Activated T-helper 2 cell treated with anti-CD3 and anti-CD28 coated beads, Interferon-gamma antibody, Interleukin-2, Interleukin-4, amounts not matched to agents 10 μg/mL and 5 μg/mL and 100 μg/mL, durations not matched to agents 14 hours and 24 hours and 36 hours (primary cell): ENCODE data around the gene ATP4B. TPM values are rescaled to one million over a fixed set of nuclear protein-coding genes. Genes with fewer than 3 reads are reported as not detected.

Experiments used
- DNase-seq: peaks from one replicate; pipeline ENCODE4 v3.0.0; 2021; ENCODE audit warnings: low spot score
- H3K27ac Mint-ChIP-seq: one replicate; pipeline ENCODE4 v1.8.0; 2021; ENCODE audit warnings: mixed read lengths
- H3K27me3 Mint-ChIP-seq: one replicate; pipeline ENCODE4 v1.8.0; 2021; ENCODE audit warnings: low read depth, mixed read lengths
- H3K36me3 Mint-ChIP-seq: one replicate; pipeline ENCODE4 v1.8.0; 2021; ENCODE audit warnings: low read depth, mixed read lengths
- H3K4me1 Mint-ChIP-seq: one replicate; pipeline ENCODE4 v1.8.0; 2021; ENCODE audit warnings: low read depth, mixed read lengths
- H3K4me3 Mint-ChIP-seq: one replicate; pipeline ENCODE4 v1.8.0; 2021; ENCODE audit warnings: low read depth, mild to moderate bottlenecking, moderate library complexity, mixed read lengths
- H3K9me3 Mint-ChIP-seq: one replicate; pipeline ENCODE4 v1.8.0; 2021; ENCODE audit warnings: mixed read lengths
- intact Hi-C: fragments of 100-400 bp; cut with micrococcal nuclease; formaldehyde crosslinking; loops from one replicate; pipeline ENCODE4 v1.15.1; 2023
- total RNA-seq: library from RNA; stranded (reverse); gene quantifications from 2 replicates; pipeline ENCODE4 v1.2.3, GENCODE V29; 2022

The ATP4B gene
- total RNA-seq, 1 donor from 2014 or later: not detected

GRCh38 chr13:113665597-113666328 lies 7.8 kb upstream of the ATP4B start:
- no peak for DNase-seq
- H3K9me3 Mint-ChIP-seq: peaks cover 12% of the 10 kb centered on the region
- no peaks in the 10 kb centered on the region for H3K27me3 Mint-ChIP-seq
- H3K36me3 Mint-ChIP-seq: no peaks in the 10 kb centered on the region
- H3K27ac Mint-ChIP-seq: no peak overlapping the region
- H3K4me3 Mint-ChIP-seq: no peak overlapping the region
- no peaks in the 10 kb centered on the region for H3K4me1 Mint-ChIP-seq
- intact Hi-C loops: no loop called here

GRCh38 chr13:113664751-113665596 lies 7.0 kb upstream of the ATP4B start:
- H3K4me3 Mint-ChIP-seq: no peak overlapping the region
- peaks cover 15% of the 10 kb centered on the region for H3K9me3 Mint-ChIP-seq
- H3K4me1 Mint-ChIP-seq: no peaks in the 10 kb centered on the region
- H3K27me3 Mint-ChIP-seq: no peaks in the 10 kb centered on the region
- H3K36me3 Mint-ChIP-seq: no peaks in the 10 kb centered on the region
- intact Hi-C loops: no loop called here
- no peak for DNase-seq
- H3K27ac Mint-ChIP-seq: no peak overlapping the region

- H3K4me1 Mint-ChIP-seq: no peaks in the 10 kb centered on the region
- DNase-seq: no peak
- intact Hi-C loops: no loop called here
- H3K36me3 Mint-ChIP-seq: no peaks in the 10 kb centered on the region
- H3K27ac Mint-ChIP-seq: no peak overlapping the region
- H3K9me3 Mint-ChIP-seq: peaks cover 15% of the 10 kb centered on the region
- no peak overlapping the region for H3K4me3 Mint-ChIP-seq
- H3K27me3 Mint-ChIP-seq: no peaks in the 10 kb centered on the region
These were observed 5.9 kb upstream of the ATP4B start for GRCh38 chr13:113663934-113664333.

DNA sequence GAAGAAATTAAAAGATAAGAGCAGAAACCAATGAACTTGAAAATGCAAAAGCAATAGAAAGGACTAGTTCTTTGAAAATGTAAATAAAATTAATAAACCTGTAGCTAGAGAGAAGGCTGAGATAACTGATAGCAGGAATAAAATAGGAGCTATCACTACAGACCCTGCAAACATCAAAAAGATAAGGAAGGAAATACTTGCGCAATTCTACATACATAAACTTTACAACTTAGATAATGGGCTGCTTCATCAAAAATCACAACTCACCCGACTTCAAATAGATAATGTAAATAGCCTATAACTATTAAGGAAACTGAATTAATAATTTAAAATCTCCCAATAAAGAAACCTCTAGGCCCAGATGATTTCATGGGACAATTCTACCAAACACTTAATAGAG lies 3.5 kb upstream of the ATP4B start:
- Mint-ChIP-seq H3K27ac (no peak overlapping the region), H3K27me3 (no peaks in the 10 kb centered on the region), H3K9me3 (peaks cover 15% of the 10 kb centered on the region), H3K4me1 (no peaks in the 10 kb centered on the region), H3K4me3 (no peak overlapping the region), H3K36me3 (no peaks in the 10 kb centered on the region)
- DNase-seq: no peak
- intact Hi-C loops: no loop called here

DNA sequence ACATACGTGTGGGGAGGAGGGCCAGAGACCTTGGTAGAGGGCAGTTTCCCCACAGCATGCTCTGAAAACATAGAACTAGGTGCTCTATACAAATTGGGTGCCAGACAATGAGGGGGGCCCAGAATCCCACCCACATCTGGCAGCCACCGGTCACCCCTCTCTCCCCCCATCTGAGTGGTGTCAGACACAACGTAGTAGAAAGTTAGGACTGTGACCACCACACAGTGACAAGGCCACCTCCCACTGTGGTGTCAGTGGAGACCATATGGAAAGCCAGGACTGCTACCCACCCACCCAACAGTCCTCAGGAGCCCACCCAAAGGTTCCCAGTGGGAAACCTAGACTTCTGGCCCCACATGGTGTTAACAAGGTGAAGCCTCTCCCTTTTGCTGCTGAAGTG lies 2.1 kb upstream of the ATP4B start:
- DNase-seq: no peak

DNA sequence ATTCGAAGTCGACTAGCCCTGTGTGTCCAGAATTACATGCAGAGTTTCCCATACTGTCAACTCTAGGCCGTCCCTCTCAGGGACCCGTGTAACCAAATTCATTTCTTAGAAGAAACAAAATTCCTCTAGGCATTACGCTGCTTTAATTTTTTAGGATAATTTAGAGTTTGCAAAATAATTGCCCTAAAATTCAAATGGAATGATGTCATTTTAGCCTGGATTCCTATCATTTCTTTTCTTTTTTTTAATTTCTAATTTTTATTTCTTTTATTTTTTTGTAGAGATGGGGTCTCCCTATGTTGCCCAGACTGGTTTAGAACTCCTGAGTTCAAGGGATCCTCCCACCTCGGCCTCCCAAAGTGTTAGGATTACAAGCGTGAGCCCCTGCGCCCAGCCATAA lies 1.3 kb upstream of the ATP4B start:
- intact Hi-C loops: no loop called here
- Mint-ChIP-seq H3K36me3 (no peaks in the 10 kb centered on the region), H3K9me3 (peaks cover 15% of the 10 kb centered on the region), H3K4me3 (no peak overlapping the region), H3K4me1 (no peaks in the 10 kb centered on the region), H3K27me3 (no peaks in the 10 kb centered on the region), H3K27ac (no peak overlapping the region)
- DNase-seq: no peak

More for the DNA sequence above, 2.1 kb upstream of the ATP4B start:
- Mint-ChIP-seq H3K9me3 (peaks cover 15% of the 10 kb centered on the region), H3K4me1 (no peaks in the 10 kb centered on the region), H3K36me3 (no peaks in the 10 kb centered on the region), H3K27ac (no peak overlapping the region), H3K4me3 (no peak overlapping the region), H3K27me3 (no peaks in the 10 kb centered on the region)
- intact Hi-C loops: no loop called here

- Mint-ChIP-seq H3K9me3 (peaks cover 15% of the 10 kb centered on the region), H3K27me3 (no peaks in the 10 kb centered on the region), H3K4me3 (no peak overlapping the region), H3K36me3 (no peaks in the 10 kb centered on the region), H3K4me1 (peaks cover under 1% of the 10 kb centered on the region), H3K27ac (no peak overlapping the region)
- intact Hi-C loops: no loop called here
- no peak for DNase-seq
These were observed 838 bp upstream of the ATP4B start for GRCh38 chr13:113658836-113659235.

- Mint-ChIP-seq H3K9me3 (peaks cover 15% of the 10 kb centered on the region), H3K4me1 (peaks cover 2% of the 10 kb centered on the region), H3K4me3 (no peak overlapping the region), H3K36me3 (no peaks in the 10 kb centered on the region), H3K27ac (no peak overlapping the region), H3K27me3 (no peaks in the 10 kb centered on the region)
- no peak for DNase-seq
- intact Hi-C loops: no loop called here
These were observed 947 bp downstream of the ATP4B start for GRCh38 chr13:113656831-113657671.

DNA sequence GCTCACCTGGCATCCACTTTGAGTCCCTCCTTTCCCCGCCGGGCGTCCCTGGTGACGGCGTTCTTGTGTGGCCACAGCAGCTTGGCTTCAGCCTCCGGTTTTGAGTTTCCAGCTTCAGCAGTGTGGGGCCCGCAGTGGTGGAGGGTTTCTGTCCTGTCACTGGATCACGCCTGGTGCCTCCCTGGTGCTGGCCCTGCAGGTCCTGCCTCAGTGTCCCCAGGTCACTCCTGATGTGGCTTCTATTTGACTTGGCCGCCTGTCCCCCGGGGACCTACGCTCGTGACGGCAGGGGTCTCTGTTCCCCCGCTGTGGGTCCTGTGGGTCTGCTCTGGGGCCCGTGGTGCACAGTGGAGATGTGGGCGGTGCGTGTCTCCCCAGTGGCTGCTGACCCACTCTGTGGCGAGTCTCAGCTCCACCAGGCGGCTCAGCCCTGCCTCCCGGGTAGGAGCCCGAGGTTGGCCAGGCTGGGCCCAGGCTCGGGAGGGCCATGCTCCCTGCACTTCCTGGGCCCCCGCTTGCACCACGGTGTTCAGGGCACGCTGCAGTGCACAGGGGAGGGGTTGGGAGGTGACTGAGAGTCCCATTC lies 1.9 kb downstream of the ATP4B start:
- H3K27ac Mint-ChIP-seq: no peak overlapping the region
- intact Hi-C loops: no loop called here
- DNase-seq: no peak
- H3K27me3 Mint-ChIP-seq: no peaks in the 10 kb centered on the region
- peaks cover 2% of the 10 kb centered on the region for H3K4me1 Mint-ChIP-seq
- H3K4me3 Mint-ChIP-seq: no peak overlapping the region
- peaks cover 6% of the 10 kb centered on the region for H3K9me3 Mint-ChIP-seq
- no peaks in the 10 kb centered on the region for H3K36me3 Mint-ChIP-seq

DNA sequence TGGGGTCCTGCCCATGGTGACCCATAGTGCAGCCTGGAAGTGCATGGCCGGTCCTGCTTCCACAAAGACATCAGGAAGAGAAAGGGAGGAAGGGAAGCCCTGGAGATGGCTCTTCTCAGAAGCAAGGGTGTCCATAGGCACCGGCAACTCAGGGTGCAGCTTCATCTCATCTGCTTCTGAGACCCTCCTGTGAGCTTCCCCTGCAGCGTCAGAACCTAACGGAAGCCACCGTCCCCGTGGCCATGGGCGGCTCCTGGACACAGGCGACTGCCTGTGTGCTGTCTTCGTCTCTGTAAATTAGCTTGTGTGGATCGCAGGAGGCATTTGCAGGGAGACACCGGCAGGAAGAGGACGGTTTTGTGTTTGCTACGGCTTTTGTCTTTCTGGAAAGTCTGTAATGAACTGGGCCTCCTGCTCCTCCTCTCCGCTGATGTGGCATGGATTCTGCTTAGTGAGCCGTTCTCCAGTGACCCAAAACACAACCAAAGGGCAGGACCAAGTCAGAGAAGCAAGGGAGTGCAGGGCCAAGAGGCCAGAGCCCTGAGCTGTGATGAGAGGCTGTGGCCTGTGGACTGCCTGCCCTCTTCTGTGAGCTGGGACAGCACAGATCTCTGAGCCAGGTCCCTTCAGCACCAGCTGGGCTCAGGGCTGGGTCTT lies 2.5 kb downstream of the ATP4B start:
- no peak for DNase-seq
- H3K36me3 Mint-ChIP-seq: no peaks in the 10 kb centered on the region
- H3K27ac Mint-ChIP-seq: no peak overlapping the region
- no peaks in the 10 kb centered on the region for H3K27me3 Mint-ChIP-seq
- no peaks in the 10 kb centered on the region for H3K9me3 Mint-ChIP-seq
- H3K4me3 Mint-ChIP-seq: no peak overlapping the region
- intact Hi-C loops: no loop called here
- peaks cover 2% of the 10 kb centered on the region for H3K4me1 Mint-ChIP-seq

DNA sequence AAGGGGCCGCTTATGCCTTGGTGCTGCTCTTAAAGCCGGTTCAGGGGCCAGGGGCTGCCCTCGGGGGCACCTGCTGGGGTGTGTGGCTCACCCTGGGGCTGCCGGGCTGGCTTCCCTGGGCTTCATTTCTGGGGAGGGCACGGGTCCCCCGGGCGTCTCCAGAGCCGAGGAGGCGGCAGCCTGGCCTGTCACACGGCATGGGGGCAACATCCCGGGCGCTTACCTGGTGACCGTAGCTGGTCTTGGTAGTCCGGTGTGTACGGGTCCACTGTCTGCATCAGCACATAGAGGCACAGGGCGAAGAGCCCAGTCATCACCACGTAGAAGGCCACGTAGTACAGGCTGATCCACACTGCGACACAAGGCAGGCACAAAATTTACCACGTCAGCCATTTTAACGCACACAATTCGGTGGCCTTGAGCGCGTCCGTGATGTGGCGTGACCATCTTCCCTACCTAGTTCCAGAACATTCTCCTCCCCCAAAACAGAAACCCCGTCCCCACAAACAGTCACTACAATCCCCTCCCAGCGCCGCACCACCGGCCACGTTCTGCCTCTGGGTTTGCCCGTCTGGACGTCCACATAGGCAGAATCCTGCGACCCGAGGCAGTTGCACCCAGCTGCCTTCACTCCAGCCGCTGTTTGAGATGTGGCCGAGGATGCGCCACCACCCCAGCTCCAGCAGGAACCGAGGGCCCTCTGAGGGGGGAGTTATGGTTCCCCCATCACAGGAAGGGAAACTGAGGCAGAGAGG lies 3.2 kb downstream of the ATP4B start:
- DNase-seq: no peak
- no peak overlapping the region for H3K4me3 Mint-ChIP-seq
- H3K4me1 Mint-ChIP-seq: peaks cover 2% of the 10 kb centered on the region
- no peaks in the 10 kb centered on the region for H3K27me3 Mint-ChIP-seq
- intact Hi-C loops: no loop called here
- no peaks in the 10 kb centered on the region for H3K36me3 Mint-ChIP-seq
- no peak overlapping the region for H3K27ac Mint-ChIP-seq
- H3K9me3 Mint-ChIP-seq: no peaks in the 10 kb centered on the region
